HL-60/S4 treated with phorbol 12-myristate 13-acetate at 8.2 ng/mL for 4 days and 3 days (cell line): ENCODE results near the gene AMBRA1.

Source experiments
- in situ Hi-C: fragments of 300-500 bp; cut with MboI; formaldehyde crosslinking; loops from 2 replicates; pipeline ENCODE4 v1.15.0; 2022; ENCODE audit warnings: low sequenced_read_pairs

The AMBRA1 gene

DNA sequence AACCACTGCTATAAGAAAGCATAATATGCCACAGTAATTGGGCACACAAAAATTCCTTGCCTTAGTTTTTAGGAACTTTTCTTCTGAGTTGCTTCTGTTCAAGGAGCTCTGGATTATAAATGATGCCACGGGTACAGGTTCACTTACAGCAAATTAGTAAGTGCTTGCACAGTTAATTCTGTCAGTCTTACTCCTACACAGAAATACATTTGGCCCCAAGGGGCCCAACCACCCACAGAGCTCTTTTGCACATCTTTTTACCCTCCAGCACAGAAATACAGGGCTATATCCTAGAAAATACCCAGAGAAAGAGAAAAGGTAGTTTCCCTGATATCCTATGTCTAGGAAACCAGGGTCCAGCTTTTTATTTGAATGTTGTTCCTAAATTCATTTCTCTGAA lies 115.6 kb downstream of the AMBRA1 start:
- in situ Hi-C loops = no loop called here

DNA sequence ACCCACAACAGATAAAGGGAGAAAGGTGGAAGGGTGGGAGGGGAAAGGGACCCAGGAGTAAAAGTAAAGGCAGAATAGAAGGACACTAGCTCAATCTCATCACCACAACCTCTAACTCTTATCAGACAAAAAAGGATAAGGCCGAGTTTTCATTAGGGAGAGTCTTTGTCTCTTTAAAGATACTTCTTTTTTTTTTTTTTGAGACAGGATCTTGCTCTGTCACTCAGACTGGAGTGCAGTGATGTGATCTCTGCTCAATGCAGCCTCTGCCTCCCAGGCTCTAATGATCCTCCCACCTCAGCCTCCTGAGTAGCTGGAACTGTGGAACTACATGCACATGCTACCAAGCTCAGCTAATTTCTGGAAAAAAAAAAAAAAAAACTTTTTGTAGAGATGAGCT lies 116.7 kb downstream of the AMBRA1 start:
- in situ Hi-C loops = no loop called here

- in situ Hi-C loops = no loop called here
Observed at GRCh38 chr11:46475926-46476545, 117.8 kb downstream of the AMBRA1 start.

GRCh38 chr11:46475051-46475925 lies 118.5 kb downstream of the AMBRA1 start:
- in situ Hi-C loops = no loop called here

DNA sequence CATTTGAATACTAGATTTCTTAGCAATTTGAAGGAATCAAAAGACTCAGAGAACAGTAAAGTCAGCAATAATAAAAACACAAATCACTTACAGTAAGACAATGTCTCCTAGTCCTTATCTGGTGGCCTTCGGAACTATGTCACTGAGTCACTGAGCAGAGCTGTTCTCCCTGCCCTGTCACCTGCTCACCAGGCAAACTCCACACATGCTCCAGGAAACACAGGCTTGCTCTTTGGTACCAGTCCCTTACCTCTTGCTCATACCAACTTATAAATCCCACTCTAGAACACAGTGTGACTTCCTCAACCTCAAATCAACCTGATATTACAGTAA lies 121.2 kb downstream of the AMBRA1 start:
- in situ Hi-C loops = no loop called here

- in situ Hi-C loops = no loop called here
Observed at GRCh38 chr11:46471943-46472661, 121.7 kb downstream of the AMBRA1 start.

DNA sequence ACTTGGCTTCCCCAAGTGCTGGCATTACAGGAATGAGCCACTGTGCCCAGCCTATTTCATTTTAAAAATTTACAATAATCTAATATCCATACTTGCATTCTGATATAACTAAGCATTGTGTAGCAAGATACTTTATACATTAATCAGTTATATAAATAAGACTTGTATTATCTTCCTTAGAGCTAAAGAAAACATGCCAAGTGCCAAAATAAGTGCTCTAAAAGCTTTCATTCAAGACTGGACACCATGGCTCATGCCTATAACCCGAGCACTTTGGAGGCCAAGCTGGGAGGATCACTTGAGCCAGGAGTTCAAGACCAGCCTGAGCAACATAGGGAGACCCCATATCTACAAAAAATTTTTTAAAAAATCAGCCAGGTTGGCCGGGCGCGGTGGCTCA lies 123.9 kb downstream of the AMBRA1 start:
- in situ Hi-C loops = no loop called here

DNA sequence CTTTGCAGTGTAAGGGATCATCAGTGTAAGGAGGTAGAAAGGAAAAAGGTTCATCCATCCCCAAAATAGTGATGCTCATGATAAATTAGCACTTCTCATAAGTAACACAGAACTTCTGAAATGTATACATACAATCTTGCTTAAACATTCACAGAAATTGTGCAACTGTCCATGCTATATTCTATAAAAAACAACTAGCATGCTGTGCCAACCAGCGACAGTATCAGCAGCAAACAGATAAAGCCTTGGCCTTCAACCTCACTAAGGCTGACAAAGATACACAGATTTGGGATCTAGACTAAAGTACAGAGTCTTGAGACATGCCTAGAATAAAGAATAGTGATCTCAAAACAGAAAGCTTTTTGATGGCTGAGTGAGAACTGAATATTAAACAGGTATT lies 128.1 kb downstream of the AMBRA1 start:
- in situ Hi-C loops = no loop called here

DNA sequence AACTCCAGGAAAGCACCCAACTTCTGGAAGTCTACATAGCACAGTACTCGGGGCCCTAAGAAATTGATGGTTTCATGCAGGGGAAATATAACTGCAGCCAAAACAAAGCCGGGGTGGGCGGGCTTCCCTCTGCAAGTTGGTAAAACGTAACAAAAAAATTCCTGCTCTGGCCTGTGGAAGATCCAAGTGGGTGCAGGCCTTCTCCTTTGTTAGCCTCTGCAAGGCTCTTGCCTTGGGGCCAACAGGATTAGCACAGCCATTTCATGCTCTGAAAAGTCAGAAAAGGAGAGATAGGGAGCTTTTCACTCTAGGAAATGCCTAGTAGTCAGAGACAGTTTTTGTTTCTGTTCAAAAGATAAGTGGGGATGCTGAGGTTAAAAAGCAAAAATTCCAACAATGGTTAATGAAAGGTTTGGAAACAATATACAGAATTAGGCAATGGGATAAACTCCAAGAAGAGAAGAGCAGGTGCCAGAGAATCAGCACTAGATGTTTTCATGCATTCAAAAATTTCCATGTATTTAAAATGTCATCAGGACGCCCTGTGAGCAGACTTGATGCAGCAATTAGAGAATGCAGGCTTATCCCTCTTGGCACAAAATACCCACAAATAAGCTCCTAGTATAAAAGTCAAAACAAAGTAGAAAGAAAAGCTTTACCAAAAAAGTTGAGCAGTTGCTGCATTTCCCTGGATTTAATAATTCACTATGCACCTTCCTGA lies 130.0 kb downstream of the AMBRA1 start:
- in situ Hi-C loops = no loop called here

- in situ Hi-C loops = no loop called here
Observed at GRCh38 chr11:46461461-46461927, 132.3 kb downstream of the AMBRA1 start.

DNA sequence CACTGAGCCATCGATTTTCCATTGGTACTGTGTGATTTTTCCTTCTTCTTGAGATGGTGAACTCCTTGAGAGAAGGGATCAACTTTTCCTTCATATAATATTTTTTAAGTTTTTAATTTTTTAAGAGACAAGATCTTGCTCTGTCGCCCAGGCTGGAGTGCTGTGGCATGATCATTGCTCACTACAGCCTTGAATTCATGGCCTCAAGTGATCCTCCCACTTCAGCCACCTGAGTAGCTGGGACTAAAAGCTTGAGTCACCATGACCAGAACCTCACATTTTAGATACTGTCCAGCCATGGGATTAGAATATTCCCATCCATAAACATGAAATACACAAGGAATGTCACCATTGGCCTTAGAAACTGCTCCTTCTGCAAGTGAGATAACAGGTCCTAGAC lies 135.3 kb downstream of the AMBRA1 start:
- in situ Hi-C loops = no loop called here

DNA sequence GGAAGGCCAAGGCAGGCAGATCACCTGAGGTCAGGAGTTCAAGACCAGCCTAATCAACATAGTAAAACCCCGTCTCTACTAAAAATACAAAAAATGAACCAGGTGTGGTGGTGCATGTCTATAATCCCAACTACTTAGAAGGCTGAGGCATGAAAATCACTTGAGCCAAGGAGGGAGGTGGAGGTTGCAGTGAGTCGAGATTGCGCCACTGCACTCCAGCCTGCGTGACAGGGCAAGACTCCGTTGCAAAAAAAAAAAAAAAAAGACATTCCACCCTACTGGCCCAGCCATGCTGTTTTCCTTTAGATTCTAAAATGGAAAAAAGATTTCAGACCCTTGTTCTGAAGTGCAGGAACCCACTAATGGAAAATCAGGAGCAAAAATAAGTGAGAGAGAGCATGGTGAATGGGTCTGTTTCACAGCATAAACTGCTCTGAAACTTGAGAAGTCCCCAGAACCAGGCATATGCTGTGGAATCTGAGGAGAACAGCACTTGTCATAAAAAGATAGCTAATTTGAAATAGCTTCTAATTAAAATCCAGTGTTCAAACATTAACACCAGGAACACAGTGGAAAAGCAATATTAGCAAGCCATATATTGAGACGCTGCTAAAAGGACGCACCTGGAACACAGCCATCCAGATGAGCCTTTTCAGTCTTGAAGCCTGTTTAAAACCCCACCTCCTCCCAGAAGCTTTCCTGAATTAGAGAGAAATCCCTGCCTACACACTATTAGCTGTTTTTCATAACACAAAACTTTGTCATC lies 136.0 kb downstream of the AMBRA1 start:
- in situ Hi-C loops = no loop called here

- in situ Hi-C loops = no loop called here
Observed at GRCh38 chr11:46457021-46457420, 136.8 kb downstream of the AMBRA1 start.

- in situ Hi-C loops = no loop called here
Observed at GRCh38 chr11:46456269-46457001, 137.4 kb downstream of the AMBRA1 start.

- in situ Hi-C loops = no loop called here
Observed at GRCh38 chr11:46455834-46456233, 138.0 kb downstream of the AMBRA1 start.

DNA sequence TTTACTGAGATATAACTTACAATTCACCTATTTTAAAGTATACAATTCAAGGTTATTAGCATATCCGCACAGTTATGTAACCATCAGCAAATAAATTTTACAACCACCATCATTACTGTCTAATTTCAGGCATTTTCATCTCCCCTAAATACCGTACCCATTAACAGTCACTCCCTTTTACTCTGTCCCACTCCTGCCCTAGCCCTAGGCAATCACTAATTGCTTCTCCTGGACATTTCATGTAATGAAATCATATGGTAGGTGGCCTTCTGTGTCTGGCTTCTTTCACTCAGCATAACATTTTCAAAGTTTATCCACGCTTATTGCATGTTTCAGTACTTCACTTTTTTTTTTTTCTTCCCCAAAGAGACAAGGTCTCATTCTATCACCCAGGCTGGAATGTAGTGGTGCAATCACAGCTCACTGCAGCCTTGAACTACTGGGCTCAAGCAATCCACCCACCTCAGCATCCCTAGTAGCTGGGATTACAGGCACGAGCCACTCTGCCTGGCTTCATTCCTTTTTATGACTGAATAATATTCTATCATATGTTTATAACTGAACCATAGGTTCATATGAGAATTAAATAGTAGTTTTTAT lies 140.8 kb downstream of the AMBRA1 start:
- in situ Hi-C loops = no loop called here

GRCh38 chr11:46451759-46452158 lies 142.1 kb downstream of the AMBRA1 start:
- in situ Hi-C loops = no loop called here

GRCh38 chr11:46450846-46451477 lies 142.9 kb downstream of the AMBRA1 start:
- in situ Hi-C loops = no loop called here

- in situ Hi-C loops = no loop called here
Observed at GRCh38 chr11:46447544-46447943, 146.3 kb downstream of the AMBRA1 start.
